PC-9 (cell line): ENCODE results near the gene ARMH1.

Source experiments
- CTCF ChIP-seq: fragments of 200-600 bp; sonication (generic); conservative IDR thresholded peaks from 2 replicates; pipeline ENCODE4 v1.6.1; 2017; ENCODE audit warnings: mixed run types, antibody characterized with exemption, mild to moderate bottlenecking, moderate library complexity
- EZH2 ChIP-seq: fragments of 200-600 bp; sonication (generic); IDR thresholded peaks from 2 replicates; pipeline ENCODE4 v1.8.0; 2017; ENCODE audit warnings: antibody characterized with exemption, low read depth

DNA sequence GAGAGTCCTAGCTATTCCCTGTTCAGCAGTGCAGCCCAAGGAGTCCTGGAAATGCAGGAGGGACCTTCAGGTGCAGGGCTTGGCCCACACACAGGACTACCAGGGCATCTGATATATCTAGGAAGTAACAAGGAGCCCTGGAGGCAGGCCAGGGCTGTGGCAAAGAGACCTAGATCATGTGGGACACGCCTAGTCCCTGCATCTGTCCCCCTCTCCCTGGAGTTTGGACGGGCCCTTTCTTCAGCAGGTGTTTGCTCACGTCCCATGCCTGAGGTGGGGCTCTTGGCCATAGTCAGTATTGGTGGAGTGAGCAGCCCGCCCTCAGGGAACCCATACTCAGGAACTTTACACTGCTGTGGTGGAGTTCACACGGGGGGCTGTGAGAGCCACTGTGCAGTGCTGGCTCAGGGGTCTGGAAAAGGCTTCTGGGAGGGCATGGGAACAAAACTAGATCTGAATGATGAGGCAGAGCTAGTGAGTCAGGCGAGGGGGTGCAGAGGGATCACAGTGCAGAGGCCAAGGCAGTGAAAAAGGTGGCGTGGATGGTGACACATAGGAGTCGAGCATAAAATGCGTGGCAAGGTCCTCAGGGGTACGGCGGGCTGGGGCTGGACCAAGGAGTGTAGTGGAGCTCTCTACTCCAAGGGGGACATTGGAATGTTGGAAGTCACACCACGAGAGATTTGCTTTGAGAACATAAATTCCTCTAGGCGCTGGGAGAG, 25.8 kb upstream of the ARMH1 start:
- TF ChIP-seq CTCF (no peak), EZH2 (no peak)
